Measurements from ENCODE around the gene CCND1. TPM values are rescaled to one million over a fixed set of nuclear protein-coding genes. Genes with fewer than 3 reads are reported as not detected.

The CCND1 gene
- total RNA-seq, 1 donor from 2014 or later, result 44.9 TPM

- Histone ChIP-seq H3K36me3 (ENCODE audit: control insufficient read depth in 3 of 3, insufficient read depth in 3 of 3, low read length in 3 of 3) (no peaks in the 10 kb centered on the region), H3K9me3 (ENCODE audit: control insufficient read depth in 3 of 3, low read length in 3 of 3) (peaks cover 0 to 3% (median 0%) of the 10 kb centered on the region in 3 donors), H3K4me1 (ENCODE audit: control insufficient read depth in 3 of 3, insufficient read depth in 3 of 3, low read length in 3 of 3) (peaks cover 29 to 37% (median 34%) of the 10 kb centered on the region in 3 donors), H3K27me3 (ENCODE audit: control insufficient read depth in 3 of 3, insufficient read depth in 3 of 3, low read length in 3 of 3) (peaks cover 31 to 48% (median 38%) of the 10 kb centered on the region in 3 donors), H3K4me3 (ENCODE audit: low read length in 3 of 3) (no peak overlapping the region), H3K9ac (ENCODE audit: low read depth in 1 of 3, low read length in 3 of 3) (no peak overlapping the region), H3K27ac (ENCODE audit: low read depth, low read length) (no peak overlapping the region)
These were observed 6.9 kb upstream of the CCND1 start for GRCh38 chr11:69634069-69634468.

GRCh38 chr11:69634590-69634989, 6.4 kb upstream of the CCND1 start:
- Histone ChIP-seq H3K4me1 (ENCODE audit: control insufficient read depth in 3 of 3, insufficient read depth in 3 of 3, low read length in 3 of 3) (peaks cover 30 to 37% (median 35%) of the 10 kb centered on the region in 3 donors), H3K36me3 (ENCODE audit: control insufficient read depth in 3 of 3, insufficient read depth in 3 of 3, low read length in 3 of 3) (no peaks in the 10 kb centered on the region), H3K27ac (ENCODE audit: low read depth, low read length) (no peak overlapping the region), H3K27me3 (ENCODE audit: control insufficient read depth in 3 of 3, insufficient read depth in 3 of 3, low read length in 3 of 3) (peaks cover 34 to 51% (median 38%) of the 10 kb centered on the region in 3 donors), H3K4me3 (ENCODE audit: low read length in 3 of 3) (no peak overlapping the region), H3K9ac (ENCODE audit: low read depth in 1 of 3, low read length in 3 of 3) (peak overlapping the region in 1 of 3 donors; percentile 40), H3K9me3 (ENCODE audit: control insufficient read depth in 3 of 3, low read length in 3 of 3) (peaks cover 0 to 1% (median 0%) of the 10 kb centered on the region in 3 donors)

DNA sequence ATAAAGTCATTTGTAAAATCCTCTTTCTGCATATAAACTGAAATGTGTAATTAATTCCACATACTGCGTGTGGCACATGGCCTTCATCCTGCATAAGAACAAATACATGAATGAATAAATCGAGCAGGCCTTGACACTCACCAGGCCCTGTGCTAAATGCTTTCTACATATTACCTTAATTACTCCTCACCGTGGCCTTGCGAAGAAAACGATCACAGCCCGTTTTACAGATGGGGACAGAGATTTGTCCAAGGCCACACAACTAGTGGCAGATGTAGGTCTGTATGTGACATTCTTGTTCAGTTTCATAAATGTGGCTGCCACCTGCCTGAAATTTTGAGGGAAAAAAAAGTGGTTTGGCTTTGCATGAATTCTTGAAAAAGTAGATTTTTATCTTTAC, 5.8 kb upstream of the CCND1 start:
- no peak overlapping the region for H3K4me3 ChIP-seq (ENCODE audit: low read length in 3 of 3)
- peaks cover 32 to 37% (median 36%) of the 10 kb centered on the region in 3 donors for H3K4me1 ChIP-seq (ENCODE audit: control insufficient read depth in 3 of 3, insufficient read depth in 3 of 3, low read length in 3 of 3)
- H3K27me3 ChIP-seq (ENCODE audit: control insufficient read depth in 3 of 3, insufficient read depth in 3 of 3, low read length in 3 of 3), result peaks cover 38 to 55% (median 40%) of the 10 kb centered on the region in 3 donors
- no peaks in the 10 kb centered on the region for H3K9me3 ChIP-seq (ENCODE audit: control insufficient read depth in 3 of 3, low read length in 3 of 3)
- no peaks in the 10 kb centered on the region for H3K36me3 ChIP-seq (ENCODE audit: control insufficient read depth in 3 of 3, insufficient read depth in 3 of 3, low read length in 3 of 3)
- no peak overlapping the region for H3K27ac ChIP-seq (ENCODE audit: low read depth, low read length)
- H3K9ac ChIP-seq (ENCODE audit: low read depth in 1 of 3, low read length in 3 of 3), result no peak overlapping the region

DNA sequence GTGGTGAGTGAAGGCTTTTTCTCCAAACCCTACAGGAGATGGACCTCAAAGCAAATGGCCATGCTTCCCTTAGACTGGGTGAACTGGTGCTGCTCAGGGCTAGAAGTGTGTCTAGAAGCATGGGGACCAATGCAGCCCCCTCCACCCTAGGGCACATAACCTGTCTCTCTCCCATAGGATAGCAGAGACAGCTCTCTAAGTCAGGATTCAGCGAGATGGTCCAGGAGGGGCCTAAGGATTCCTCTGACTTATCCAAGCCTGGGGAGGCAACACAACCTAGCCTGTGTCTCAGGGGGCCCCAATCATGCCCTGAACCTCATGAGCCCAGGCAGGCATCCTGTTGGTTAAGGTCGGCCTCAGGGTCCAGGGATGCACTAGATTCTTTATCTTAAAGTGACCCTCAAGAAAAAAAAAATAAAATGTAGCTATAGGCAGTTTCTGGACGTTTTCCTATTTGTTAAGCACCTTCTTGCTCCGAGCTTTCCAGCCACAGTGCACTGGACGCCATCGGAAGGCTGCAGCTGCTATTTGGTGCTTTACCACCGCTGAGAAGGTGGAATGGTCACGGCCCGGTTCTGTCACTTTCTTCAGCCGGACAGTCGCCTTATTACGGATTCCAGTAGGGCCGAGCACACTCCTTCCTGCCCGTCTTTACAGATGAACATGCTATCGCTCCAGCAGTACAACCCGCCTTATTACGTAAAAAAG, 5.0 kb upstream of the CCND1 start:
- Histone ChIP-seq H3K27me3 (ENCODE audit: control insufficient read depth in 3 of 3, insufficient read depth in 3 of 3, low read length in 3 of 3) (peaks cover 44 to 61% (median 46%) of the 10 kb centered on the region in 3 donors), H3K9ac (ENCODE audit: low read depth in 1 of 3, low read length in 3 of 3) (peak overlapping the region in 1 of 3 donors; percentile 16), H3K9me3 (ENCODE audit: control insufficient read depth in 3 of 3, low read length in 3 of 3) (no peaks in the 10 kb centered on the region), H3K4me3 (ENCODE audit: low read length in 3 of 3) (peak overlapping the region; percentile 38 to 71 (median 67)), H3K27ac (ENCODE audit: low read depth, low read length) (no peak overlapping the region), H3K4me1 (ENCODE audit: control insufficient read depth in 3 of 3, insufficient read depth in 3 of 3, low read length in 3 of 3) (peaks cover 37 to 42% (median 42%) of the 10 kb centered on the region in 3 donors), H3K36me3 (ENCODE audit: control insufficient read depth in 3 of 3, insufficient read depth in 3 of 3, low read length in 3 of 3) (no peaks in the 10 kb centered on the region)

DNA sequence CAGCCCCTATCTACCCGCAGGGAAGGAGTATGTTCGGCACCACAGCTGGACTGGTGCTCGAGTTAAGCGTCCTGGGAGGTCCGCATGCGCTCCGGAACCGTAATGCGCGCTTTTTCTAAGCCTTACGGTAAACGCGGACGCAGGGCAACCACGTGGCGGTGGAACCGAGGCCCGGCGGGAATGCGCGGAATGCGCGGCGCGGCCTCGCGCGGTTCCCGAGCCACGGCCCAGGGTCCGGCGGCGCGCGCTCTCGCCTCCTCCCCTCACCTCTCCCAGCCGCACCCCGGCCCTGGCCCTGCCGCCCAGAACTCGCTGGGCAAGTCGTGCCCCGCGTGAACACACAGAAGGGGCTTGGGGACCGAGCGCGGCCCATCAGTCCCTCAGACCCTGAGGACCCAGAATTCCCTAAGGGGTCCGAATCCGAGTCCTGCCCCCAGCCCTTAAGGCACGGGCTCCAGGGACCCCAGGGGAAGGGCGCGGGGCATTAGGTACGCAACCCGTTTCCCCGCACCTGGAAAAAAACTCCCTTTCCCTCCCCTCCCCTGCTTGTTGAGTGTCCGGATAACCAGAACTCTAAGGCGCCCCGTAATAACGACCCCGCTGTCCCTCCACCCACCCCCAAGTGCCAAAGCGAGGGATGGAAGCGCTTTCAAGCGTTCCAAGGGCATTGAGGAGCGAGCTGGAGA, 4.3 kb upstream of the CCND1 start:
- Histone ChIP-seq H3K27ac (ENCODE audit: low read depth, low read length) (no peak overlapping the region), H3K27me3 (ENCODE audit: control insufficient read depth in 3 of 3, insufficient read depth in 3 of 3, low read length in 3 of 3) (peaks cover 48 to 67% (median 51%) of the 10 kb centered on the region in 3 donors)

DNA sequence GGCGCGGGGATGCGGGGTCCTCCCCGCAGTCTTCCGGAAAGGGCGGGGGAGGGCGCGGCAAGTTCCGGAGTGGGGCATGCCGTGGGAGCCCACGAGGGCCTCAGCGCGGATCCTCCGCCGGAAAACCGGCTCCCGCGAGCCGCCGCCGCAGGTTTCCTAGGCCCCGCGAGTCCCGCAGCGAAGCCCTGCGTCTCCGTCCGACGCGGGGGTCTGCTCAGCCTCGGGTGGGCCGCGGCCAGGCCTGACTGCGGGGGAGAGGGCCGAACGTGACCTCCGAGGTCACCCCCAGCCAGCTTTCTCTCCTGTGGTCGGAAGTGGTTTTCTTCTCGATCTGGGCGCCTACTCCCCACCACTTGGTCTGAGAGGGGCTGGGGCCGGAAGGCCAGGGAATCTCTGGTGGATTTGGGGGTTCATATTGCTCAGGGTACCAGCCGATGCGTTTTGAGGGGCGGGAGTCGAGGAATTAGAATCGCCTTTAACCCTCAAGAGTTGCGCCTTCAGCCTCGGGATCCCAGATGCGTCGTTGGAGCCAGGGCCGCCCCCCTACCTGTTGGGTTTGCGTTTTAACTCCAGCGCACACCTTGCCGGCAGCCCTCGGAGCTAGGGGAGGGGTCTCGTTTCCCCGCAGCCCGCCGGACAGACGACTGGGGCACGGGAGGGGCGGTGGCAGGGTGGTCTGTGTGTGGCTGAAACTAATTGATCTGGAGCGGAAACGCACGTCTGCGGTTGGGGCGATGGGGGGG, 3.6 kb upstream of the CCND1 start:
- H3K9me3 ChIP-seq (ENCODE audit: control insufficient read depth in 3 of 3, low read length in 3 of 3), result no peaks in the 10 kb centered on the region
- H3K27me3 ChIP-seq (ENCODE audit: control insufficient read depth in 3 of 3, insufficient read depth in 3 of 3, low read length in 3 of 3), result peaks cover 48 to 71% (median 51%) of the 10 kb centered on the region in 3 donors
- H3K4me3 ChIP-seq (ENCODE audit: low read length in 3 of 3), result peak overlapping the region in 2 of 3 donors; percentile 67 to 71
- no peak overlapping the region for H3K9ac ChIP-seq (ENCODE audit: low read depth in 1 of 3, low read length in 3 of 3)
- peaks cover 37 to 46% (median 44%) of the 10 kb centered on the region in 3 donors for H3K4me1 ChIP-seq (ENCODE audit: control insufficient read depth in 3 of 3, insufficient read depth in 3 of 3, low read length in 3 of 3)
- H3K36me3 ChIP-seq (ENCODE audit: control insufficient read depth in 3 of 3, insufficient read depth in 3 of 3, low read length in 3 of 3), result no peaks in the 10 kb centered on the region
- no peak overlapping the region for H3K27ac ChIP-seq (ENCODE audit: low read depth, low read length)

More for the DNA sequence above, 4.3 kb upstream of the CCND1 start:
- H3K9ac ChIP-seq (ENCODE audit: low read depth in 1 of 3, low read length in 3 of 3), result peak overlapping the region in 1 of 3 donors; percentile 57
- H3K4me3 ChIP-seq (ENCODE audit: low read length in 3 of 3), result peak overlapping the region; percentile 38 to 71 (median 67)
- no peaks in the 10 kb centered on the region for H3K36me3 ChIP-seq (ENCODE audit: control insufficient read depth in 3 of 3, insufficient read depth in 3 of 3, low read length in 3 of 3)
- peaks cover 37 to 46% (median 44%) of the 10 kb centered on the region in 3 donors for H3K4me1 ChIP-seq (ENCODE audit: control insufficient read depth in 3 of 3, insufficient read depth in 3 of 3, low read length in 3 of 3)
- H3K9me3 ChIP-seq (ENCODE audit: control insufficient read depth in 3 of 3, low read length in 3 of 3), result no peaks in the 10 kb centered on the region

DNA sequence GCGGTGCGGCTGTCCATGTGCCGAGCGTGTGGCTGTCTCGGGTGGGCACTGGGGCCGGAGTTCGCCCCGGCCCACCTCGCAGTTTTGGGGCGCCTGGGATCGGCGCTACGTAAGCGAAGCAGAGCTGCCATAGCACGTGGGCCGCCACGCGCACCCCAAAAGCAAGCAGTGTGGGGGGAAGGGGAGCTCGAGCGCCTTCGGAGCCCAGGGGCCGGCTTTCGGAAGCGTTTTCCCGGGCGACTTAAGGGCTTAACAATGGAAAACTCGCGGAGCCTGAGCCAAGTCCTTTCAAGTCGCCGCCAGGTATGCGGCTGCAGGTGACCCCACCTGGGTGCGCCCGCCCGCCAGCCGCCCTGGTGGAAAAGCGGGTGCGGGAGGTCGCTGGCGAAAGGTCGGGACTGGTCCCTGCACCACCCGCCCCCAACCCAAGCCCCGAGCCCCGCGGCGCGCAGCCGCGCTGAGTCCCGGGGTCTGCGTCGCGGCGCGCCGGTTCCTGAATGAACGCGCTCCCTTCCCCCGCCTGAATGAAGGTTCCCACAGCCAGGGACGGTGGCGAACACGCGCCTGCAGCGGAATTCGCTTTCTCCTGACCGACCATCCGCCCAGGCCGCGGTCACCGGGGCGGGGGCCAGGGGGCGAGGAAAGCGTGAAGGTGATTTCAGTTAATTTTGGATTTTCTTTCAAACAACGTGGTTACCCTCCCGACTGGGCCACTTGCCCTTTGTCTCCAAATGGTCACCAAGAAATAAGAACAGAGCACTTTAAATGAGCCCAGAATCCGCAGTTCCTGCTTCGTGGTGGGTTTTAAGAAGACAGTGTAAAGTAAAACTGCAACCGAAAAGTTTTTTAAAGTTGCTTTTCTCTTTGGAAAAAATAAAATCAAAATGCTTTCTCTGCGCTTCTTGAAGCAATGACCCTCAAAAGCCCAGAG, 2.8 kb upstream of the CCND1 start:
- H3K9ac ChIP-seq (ENCODE audit: low read depth in 1 of 3, low read length in 3 of 3), result no peak overlapping the region
- no peak overlapping the region for H3K27ac ChIP-seq (ENCODE audit: low read depth, low read length)
- H3K36me3 ChIP-seq (ENCODE audit: control insufficient read depth in 3 of 3, insufficient read depth in 3 of 3, low read length in 3 of 3), result no peaks in the 10 kb centered on the region
- H3K27me3 ChIP-seq (ENCODE audit: control insufficient read depth in 3 of 3, insufficient read depth in 3 of 3, low read length in 3 of 3), result peaks cover 48 to 71% (median 48%) of the 10 kb centered on the region in 3 donors
- no peaks in the 10 kb centered on the region for H3K9me3 ChIP-seq (ENCODE audit: control insufficient read depth in 3 of 3, low read length in 3 of 3)
- peaks cover 37 to 50% (median 44%) of the 10 kb centered on the region in 3 donors for H3K4me1 ChIP-seq (ENCODE audit: control insufficient read depth in 3 of 3, insufficient read depth in 3 of 3, low read length in 3 of 3)
- peak overlapping the region; percentile 29 to 36 (median 30) for H3K4me3 ChIP-seq (ENCODE audit: low read length in 3 of 3)

- no peaks in the 10 kb centered on the region for H3K36me3 ChIP-seq (ENCODE audit: control insufficient read depth in 3 of 3, insufficient read depth in 3 of 3, low read length in 3 of 3)
- H3K9me3 ChIP-seq (ENCODE audit: control insufficient read depth in 3 of 3, low read length in 3 of 3), result no peaks in the 10 kb centered on the region
- H3K9ac ChIP-seq (ENCODE audit: low read depth in 1 of 3, low read length in 3 of 3), result no peak overlapping the region
- H3K27me3 ChIP-seq (ENCODE audit: control insufficient read depth in 3 of 3, insufficient read depth in 3 of 3, low read length in 3 of 3), result peaks cover 47 to 73% (median 52%) of the 10 kb centered on the region in 3 donors
- H3K4me1 ChIP-seq (ENCODE audit: control insufficient read depth in 3 of 3, insufficient read depth in 3 of 3, low read length in 3 of 3), result peaks cover 37 to 60% (median 51%) of the 10 kb centered on the region in 3 donors
- no peak overlapping the region for H3K27ac ChIP-seq (ENCODE audit: low read depth, low read length)
- H3K4me3 ChIP-seq (ENCODE audit: low read length in 3 of 3), result peak overlapping the region in 2 of 3 donors; percentile 35 to 45
These were observed 1.8 kb upstream of the CCND1 start for GRCh38 chr11:69638941-69639681.

Data from skeletal muscle tissue (tissue), 4 donors.